ENCODE measurements around the gene RPL41.
A peak's percentile ranks its signal among the peaks of the same experiment; 100 is the strongest.

Gene RPL41

DNA sequence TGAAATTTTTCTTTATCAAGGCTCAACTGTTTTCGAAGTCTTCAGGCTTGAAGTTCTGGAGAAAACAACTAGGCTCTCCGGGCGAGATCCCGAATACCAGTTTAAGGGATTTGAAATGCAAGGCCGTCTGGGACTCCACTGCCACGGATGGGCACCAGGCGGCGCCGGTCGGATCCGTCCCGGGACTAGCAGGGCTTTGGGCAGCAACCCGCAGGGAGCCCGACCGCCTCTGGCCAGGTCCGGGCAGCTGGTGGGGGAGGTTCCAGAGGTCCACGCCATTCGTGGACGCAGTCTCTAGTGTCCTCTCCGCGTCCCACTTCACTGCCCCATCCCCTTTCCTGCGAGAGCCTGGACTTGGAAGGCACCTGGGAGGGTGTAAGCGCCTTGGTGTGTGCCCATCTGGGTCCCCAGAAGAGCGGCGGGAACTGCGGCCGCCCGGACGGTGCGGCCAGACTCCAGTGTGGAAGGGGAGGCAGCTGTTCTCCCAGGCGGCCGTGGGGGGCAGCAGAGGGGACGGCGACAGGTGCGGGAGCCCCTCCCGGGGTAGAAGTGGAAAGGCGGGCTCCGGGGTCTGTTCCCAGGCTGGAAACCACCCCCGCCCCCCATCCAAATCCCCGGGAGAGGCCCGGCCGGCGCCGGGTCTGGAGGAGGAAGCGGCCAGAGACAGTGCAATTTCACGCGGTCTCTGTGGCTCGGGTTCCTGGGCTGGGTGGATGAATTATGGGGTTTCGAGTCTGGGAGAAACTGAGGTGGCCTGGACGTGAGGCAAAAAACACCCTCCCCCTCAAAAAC, 37.3 kb upstream of the RPL41 start (continued):
- peak; percentile 47; the same call in 1 of the 2 replicates for TF ChIP-seq WT1 (tag by site-specific recombination; IDR thresholded peaks at IDR 0.05)
- TF ChIP-seq SCRT1 (tag by site-specific recombination; IDR thresholded peaks at IDR 0.05; ENCODE audit: borderline replicate concordance) = 0 out of 2 replicates have a peak, but pooled peaks have one; percentile 13
- TF ChIP-seq PRDM1 (tag by site-specific recombination; IDR thresholded peaks at IDR 0.05) = no peak
- TF ChIP-seq, protein P1, sequence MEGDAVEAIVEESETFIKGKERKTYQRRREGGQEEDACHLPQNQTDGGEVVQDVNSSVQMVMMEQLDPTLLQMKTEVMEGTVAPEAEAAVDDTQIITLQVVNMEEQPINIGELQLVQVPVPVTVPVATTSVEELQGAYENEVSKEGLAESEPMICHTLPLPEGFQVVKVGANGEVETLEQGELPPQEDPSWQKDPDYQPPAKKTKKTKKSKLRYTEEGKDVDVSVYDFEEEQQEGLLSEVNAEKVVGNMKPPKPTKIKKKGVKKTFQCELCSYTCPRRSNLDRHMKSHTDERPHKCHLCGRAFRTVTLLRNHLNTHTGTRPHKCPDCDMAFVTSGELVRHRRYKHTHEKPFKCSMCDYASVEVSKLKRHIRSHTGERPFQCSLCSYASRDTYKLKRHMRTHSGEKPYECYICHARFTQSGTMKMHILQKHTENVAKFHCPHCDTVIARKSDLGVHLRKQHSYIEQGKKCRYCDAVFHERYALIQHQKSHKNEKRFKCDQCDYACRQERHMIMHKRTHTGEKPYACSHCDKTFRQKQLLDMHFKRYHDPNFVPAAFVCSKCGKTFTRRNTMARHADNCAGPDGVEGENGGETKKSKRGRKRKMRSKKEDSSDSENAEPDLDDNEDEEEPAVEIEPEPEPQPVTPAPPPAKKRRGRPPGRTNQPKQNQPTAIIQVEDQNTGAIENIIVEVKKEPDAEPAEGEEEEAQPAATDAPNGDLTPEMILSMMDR (tag by site-specific recombination; IDR thresholded peaks at IDR 0.05) = peak; percentile 92
- no peak for TF ChIP-seq ZNF146 (tag by site-specific recombination; IDR thresholded peaks at IDR 0.05)
- peak; percentile 94 for TF ChIP-seq GLIS2 (tag by site-specific recombination; IDR thresholded peaks at IDR 0.05)
- no peak for TF ChIP-seq ZNF350 (tag by site-specific recombination; IDR thresholded peaks at IDR 0.05)
- no peak for TF ChIP-seq ZNF571 (tag by site-specific recombination; IDR thresholded peaks at IDR 0.05)
- TF ChIP-seq ZNF214 (tag by site-specific recombination; IDR thresholded peaks at IDR 0.05; ENCODE audit: borderline replicate concordance) = no peak
- TF ChIP-seq ZNF596 (tag by site-specific recombination; IDR thresholded peaks at IDR 0.05) = no peak
- TF ChIP-seq ZBTB7A (tag by site-specific recombination; IDR thresholded peaks at IDR 0.05; ENCODE audit: low read depth) = 0 out of 2 replicates have a peak, but pooled peaks have one; percentile 45
- TF ChIP-seq, protein P2, sequence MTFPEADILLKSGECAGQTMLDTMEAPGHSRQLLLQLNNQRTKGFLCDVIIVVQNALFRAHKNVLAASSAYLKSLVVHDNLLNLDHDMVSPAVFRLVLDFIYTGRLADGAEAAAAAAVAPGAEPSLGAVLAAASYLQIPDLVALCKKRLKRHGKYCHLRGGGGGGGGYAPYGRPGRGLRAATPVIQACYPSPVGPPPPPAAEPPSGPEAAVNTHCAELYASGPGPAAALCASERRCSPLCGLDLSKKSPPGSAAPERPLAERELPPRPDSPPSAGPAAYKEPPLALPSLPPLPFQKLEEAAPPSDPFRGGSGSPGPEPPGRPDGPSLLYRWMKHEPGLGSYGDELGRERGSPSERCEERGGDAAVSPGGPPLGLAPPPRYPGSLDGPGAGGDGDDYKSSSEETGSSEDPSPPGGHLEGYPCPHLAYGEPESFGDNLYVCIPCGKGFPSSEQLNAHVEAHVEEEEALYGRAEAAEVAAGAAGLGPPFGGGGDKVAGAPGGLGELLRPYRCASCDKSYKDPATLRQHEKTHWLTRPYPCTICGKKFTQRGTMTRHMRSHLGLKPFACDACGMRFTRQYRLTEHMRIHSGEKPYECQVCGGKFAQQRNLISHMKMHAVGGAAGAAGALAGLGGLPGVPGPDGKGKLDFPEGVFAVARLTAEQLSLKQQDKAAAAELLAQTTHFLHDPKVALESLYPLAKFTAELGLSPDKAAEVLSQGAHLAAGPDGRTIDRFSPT (tag by site-specific recombination; IDR thresholded peaks at IDR 0.05) = peak; percentile 86
- TF ChIP-seq, protein P3, sequence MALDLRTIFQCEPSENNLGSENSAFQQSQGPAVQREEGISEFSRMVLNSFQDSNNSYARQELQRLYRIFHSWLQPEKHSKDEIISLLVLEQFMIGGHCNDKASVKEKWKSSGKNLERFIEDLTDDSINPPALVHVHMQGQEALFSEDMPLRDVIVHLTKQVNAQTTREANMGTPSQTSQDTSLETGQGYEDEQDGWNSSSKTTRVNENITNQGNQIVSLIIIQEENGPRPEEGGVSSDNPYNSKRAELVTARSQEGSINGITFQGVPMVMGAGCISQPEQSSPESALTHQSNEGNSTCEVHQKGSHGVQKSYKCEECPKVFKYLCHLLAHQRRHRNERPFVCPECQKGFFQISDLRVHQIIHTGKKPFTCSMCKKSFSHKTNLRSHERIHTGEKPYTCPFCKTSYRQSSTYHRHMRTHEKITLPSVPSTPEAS (tag by site-specific recombination; IDR thresholded peaks at IDR 0.05) = no peak
- no peak for TF ChIP-seq ZFP41 (tag by site-specific recombination; IDR thresholded peaks at IDR 0.05; ENCODE audit: borderline replicate concordance)
- no peak; the same call in 1 of the 2 replicates for TF ChIP-seq SP2 (tag by site-specific recombination; IDR thresholded peaks at IDR 0.05)
- TF ChIP-seq ZNF175 (tag by site-specific recombination; IDR thresholded peaks at IDR 0.05) = no peak
- TF ChIP-seq, protein P4, sequence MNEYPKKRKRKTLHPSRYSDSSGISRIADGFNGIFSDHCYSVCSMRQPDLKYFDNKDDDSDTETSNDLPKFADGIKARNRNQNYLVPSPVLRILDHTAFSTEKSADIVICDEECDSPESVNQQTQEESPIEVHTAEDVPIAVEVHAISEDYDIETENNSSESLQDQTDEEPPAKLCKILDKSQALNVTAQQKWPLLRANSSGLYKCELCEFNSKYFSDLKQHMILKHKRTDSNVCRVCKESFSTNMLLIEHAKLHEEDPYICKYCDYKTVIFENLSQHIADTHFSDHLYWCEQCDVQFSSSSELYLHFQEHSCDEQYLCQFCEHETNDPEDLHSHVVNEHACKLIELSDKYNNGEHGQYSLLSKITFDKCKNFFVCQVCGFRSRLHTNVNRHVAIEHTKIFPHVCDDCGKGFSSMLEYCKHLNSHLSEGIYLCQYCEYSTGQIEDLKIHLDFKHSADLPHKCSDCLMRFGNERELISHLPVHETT (tag by site-specific recombination; IDR thresholded peaks at IDR 0.05) = no peak
- TF ChIP-seq, protein P5, sequence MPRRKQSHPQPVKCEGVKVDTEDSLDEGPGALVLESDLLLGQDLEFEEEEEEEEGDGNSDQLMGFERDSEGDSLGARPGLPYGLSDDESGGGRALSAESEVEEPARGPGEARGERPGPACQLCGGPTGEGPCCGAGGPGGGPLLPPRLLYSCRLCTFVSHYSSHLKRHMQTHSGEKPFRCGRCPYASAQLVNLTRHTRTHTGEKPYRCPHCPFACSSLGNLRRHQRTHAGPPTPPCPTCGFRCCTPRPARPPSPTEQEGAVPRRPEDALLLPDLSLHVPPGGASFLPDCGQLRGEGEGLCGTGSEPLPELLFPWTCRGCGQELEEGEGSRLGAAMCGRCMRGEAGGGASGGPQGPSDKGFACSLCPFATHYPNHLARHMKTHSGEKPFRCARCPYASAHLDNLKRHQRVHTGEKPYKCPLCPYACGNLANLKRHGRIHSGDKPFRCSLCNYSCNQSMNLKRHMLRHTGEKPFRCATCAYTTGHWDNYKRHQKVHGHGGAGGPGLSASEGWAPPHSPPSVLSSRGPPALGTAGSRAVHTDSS (tag by site-specific recombination; IDR thresholded peaks at IDR 0.05) = no peak
- no peak for TF ChIP-seq ZBTB1 (tag by site-specific recombination; IDR thresholded peaks at IDR 0.05)
- TF ChIP-seq YY1 (tag by site-specific recombination; IDR thresholded peaks at IDR 0.05) = peak; percentile 47; the same call in 1 of the 2 replicates
- TF ChIP-seq, protein P6, sequence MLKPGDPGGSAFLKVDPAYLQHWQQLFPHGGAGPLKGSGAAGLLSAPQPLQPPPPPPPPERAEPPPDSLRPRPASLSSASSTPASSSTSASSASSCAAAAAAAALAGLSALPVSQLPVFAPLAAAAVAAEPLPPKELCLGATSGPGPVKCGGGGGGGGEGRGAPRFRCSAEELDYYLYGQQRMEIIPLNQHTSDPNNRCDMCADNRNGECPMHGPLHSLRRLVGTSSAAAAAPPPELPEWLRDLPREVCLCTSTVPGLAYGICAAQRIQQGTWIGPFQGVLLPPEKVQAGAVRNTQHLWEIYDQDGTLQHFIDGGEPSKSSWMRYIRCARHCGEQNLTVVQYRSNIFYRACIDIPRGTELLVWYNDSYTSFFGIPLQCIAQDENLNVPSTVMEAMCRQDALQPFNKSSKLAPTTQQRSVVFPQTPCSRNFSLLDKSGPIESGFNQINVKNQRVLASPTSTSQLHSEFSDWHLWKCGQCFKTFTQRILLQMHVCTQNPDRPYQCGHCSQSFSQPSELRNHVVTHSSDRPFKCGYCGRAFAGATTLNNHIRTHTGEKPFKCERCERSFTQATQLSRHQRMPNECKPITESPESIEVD (tag by site-specific recombination; IDR thresholded peaks at IDR 0.05) = no peak
- TF ChIP-seq ZNF785 (tag by site-specific recombination; IDR thresholded peaks at IDR 0.05) = peak; percentile 87; the same call in 1 of the 2 replicates
- no peak for TF ChIP-seq EGR2 (tag by site-specific recombination; IDR thresholded peaks at IDR 0.05; ENCODE audit: low read depth)
- TF ChIP-seq ZNF157 (tag by site-specific recombination; IDR thresholded peaks at IDR 0.05) = no peak
- no peak for TF ChIP-seq ZNF670 (tag by site-specific recombination; IDR thresholded peaks at IDR 0.05; ENCODE audit: low read depth)
- no peak for TF ChIP-seq ZNF558 (tag by site-specific recombination; IDR thresholded peaks at IDR 0.05)
- TF ChIP-seq KLF1 (tag by site-specific recombination; IDR thresholded peaks at IDR 0.05) = no peak
- no peak for TF ChIP-seq HOXA7 (CRISPR knock-in tag; IDR thresholded peaks at IDR 0.05; ENCODE audit: borderline replicate concordance)
- no peak for TF ChIP-seq RBAK (tag by site-specific recombination; IDR thresholded peaks at IDR 0.05)

Data from HEK293 (cell line).